Measurements from ENCODE around the gene ANO8. TPM values are rescaled to one million over a fixed set of nuclear protein-coding genes. Genes with fewer than 3 reads are reported as not detected.

The ANO8 gene
- total and polyA plus RNA-seq, 12 donors = 3.3 to 14.6 (median 8.0) TPM

- H3K9me3 ChIP-seq = no peaks in the 10 kb centered on the region
- peaks cover 13 to 22% (median 16%) of the 10 kb centered on the region in 9 donors for H3K4me1 ChIP-seq
- no peaks in the 10 kb centered on the region for H3K36me3 ChIP-seq
- WGBS, 2 donors = 92 to 95% methylated on average over 11 of the region's 11 CpGs
- H3K4me3 ChIP-seq = no peak overlapping the region
- intact Hi-C loops (cut with DNase I) = loop anchor here in 5 of 10 donors (10.0 kb wide), 3 partner anchors 71 to 511 kb away; partner anchors contain the start of gene USE1 (in 1 of the 5)
- DNase-seq (no peak), ATAC-seq (no peak)
- H3K27me3 ChIP-seq = peaks cover 10 to 17% (median 13%) of the 10 kb centered on the region in 7 donors
- H3K27ac ChIP-seq = no peak overlapping the region
- no peak for TF ChIP-seq CTCF (IDR thresholded peaks at IDR 0.05)
These were observed 48.4 kb downstream of the ANO8 start for GRCh38 chr19:17286263-17286662.

GRCh38 chr19:17285415-17286135 lies 49.1 kb downstream of the ANO8 start:
- Histone ChIP-seq H3K4me3 (no peak overlapping the region), H3K36me3 (no peaks in the 10 kb centered on the region), H3K27ac (no peak overlapping the region), H3K9me3 (no peaks in the 10 kb centered on the region), H3K4me1 (peaks cover 13 to 22% (median 16%) of the 10 kb centered on the region in 9 donors), H3K27me3 (peaks cover 11 to 24% (median 16%) of the 10 kb centered on the region in 7 donors)
- WGBS, 2 donors = 92 to 93% methylated on average over 18 of the region's 18 CpGs
- DNase-seq (no peak), ATAC-seq (no peak)
- no peak for TF ChIP-seq CTCF (IDR thresholded peaks at IDR 0.05)
- intact Hi-C loops (cut with DNase I) = loop anchor here in 5 of 10 donors (10.0 kb wide), 3 partner anchors 71 to 511 kb away; partner anchors contain the start of gene USE1 (in 1 of the 5)

GRCh38 chr19:17283504-17283996 lies 51.1 kb downstream of the ANO8 start:
- intact Hi-C loops (cut with DNase I) = loop anchor here (2.0 to 10.0 kb wide), 11 partner anchors 23 to 509 kb away; partner anchors contain the start of gene USE1 (in 1 of the 10)
- TF ChIP-seq CTCF (IDR thresholded peaks at IDR 0.05) = no peak
- H3K4me1 ChIP-seq = peaks cover 13 to 19% (median 16%) of the 10 kb centered on the region in 9 donors
- H3K4me3 ChIP-seq = no peak overlapping the region
- peaks cover 0 to 11% (median 0%) of the 10 kb centered on the region in 9 donors for H3K36me3 ChIP-seq
- H3K27ac ChIP-seq = no peak overlapping the region
- no peaks in the 10 kb centered on the region for H3K9me3 ChIP-seq
- no peak for DNase-seq
- peaks cover 11 to 24% (median 16%) of the 10 kb centered on the region in 7 donors for H3K27me3 ChIP-seq
- 95 to 96% methylated on average over 7 of the region's 7 CpGs for WGBS, 2 donors
- ATAC-seq = no peak

- peaks cover 13 to 19% (median 16%) of the 10 kb centered on the region in 9 donors for H3K4me1 ChIP-seq
- TF ChIP-seq CTCF (IDR thresholded peaks at IDR 0.05) = peak; percentile 89 to 98 (median 95)
- WGBS, 2 donors = 3% methylated on average over 45 of the region's 45 CpGs
- peaks cover 11 to 21% (median 16%) of the 10 kb centered on the region in 7 donors for H3K27me3 ChIP-seq
- H3K4me3 ChIP-seq = peak overlapping the region; percentile 6 to 56 (median 42)
- H3K36me3 ChIP-seq = peaks cover 0 to 20% (median under 1%) of the 10 kb centered on the region in 9 donors
- ATAC-seq (peak; percentile 89 to 97 (median 94)), DNase-seq (peak; percentile 78 to 86)
- intact Hi-C loops (cut with DNase I) = loop anchor here (1.0 to 10.0 kb wide), 12 partner anchors 22 to 508 kb away; partner anchors contain the start of gene USE1 (in 1 of the 10)
- H3K27ac ChIP-seq = no peak overlapping the region
- H3K9me3 ChIP-seq = no peaks in the 10 kb centered on the region
These were observed 52.0 kb downstream of the ANO8 start for GRCh38 chr19:17282488-17283125.
